ENCODE data around the gene PLXNA1. TPM values are rescaled to one million over a fixed set of nuclear protein-coding genes. Genes with fewer than 3 reads are reported as not detected.

The PLXNA1 gene
- total RNA-seq, 6 experiments from 2014 or later = 40.8 to 56.1 (median 45.4) TPM

DNA sequence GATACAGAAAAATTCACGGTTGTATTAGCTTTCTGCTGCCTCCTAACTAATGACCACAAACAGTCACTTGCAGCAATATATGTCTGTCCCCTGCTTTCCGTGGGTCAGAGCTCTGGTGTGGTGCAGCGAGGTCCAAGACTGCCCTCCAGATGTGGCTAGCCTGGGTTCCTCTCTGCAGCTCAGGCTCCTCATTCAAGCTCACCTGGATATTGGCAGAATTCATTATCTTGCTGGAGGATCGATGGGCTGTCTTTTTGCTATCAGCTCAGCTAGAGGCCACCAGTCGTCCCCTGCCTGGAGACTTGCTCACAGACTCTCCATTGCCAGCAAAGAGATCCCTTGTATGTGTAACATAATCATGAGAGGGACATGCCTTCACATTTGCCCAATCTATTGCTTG is 12.8 kb upstream of the PLXNA1 start:
- Mint-ChIP-seq H3K36me3 (ENCODE audit: low read depth) (peaks cover 6% of the 10 kb centered on the region), H3K27ac (no peak overlapping the region), H3K27me3 (ENCODE audit: insufficient read depth) (peaks cover 15% of the 10 kb centered on the region), H3K4me3 (no peak overlapping the region), H3K9me3 (peaks cover 12% of the 10 kb centered on the region), H3K4me1 (ENCODE audit: low read depth) (peaks cover 14% of the 10 kb centered on the region; the same call in 1 of the 2 replicates)
- TF ChIP-seq, protein P1, sequence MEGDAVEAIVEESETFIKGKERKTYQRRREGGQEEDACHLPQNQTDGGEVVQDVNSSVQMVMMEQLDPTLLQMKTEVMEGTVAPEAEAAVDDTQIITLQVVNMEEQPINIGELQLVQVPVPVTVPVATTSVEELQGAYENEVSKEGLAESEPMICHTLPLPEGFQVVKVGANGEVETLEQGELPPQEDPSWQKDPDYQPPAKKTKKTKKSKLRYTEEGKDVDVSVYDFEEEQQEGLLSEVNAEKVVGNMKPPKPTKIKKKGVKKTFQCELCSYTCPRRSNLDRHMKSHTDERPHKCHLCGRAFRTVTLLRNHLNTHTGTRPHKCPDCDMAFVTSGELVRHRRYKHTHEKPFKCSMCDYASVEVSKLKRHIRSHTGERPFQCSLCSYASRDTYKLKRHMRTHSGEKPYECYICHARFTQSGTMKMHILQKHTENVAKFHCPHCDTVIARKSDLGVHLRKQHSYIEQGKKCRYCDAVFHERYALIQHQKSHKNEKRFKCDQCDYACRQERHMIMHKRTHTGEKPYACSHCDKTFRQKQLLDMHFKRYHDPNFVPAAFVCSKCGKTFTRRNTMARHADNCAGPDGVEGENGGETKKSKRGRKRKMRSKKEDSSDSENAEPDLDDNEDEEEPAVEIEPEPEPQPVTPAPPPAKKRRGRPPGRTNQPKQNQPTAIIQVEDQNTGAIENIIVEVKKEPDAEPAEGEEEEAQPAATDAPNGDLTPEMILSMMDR (IDR thresholded peaks at IDR 0.05) = no peak
- DNase-seq = no peak

DNA sequence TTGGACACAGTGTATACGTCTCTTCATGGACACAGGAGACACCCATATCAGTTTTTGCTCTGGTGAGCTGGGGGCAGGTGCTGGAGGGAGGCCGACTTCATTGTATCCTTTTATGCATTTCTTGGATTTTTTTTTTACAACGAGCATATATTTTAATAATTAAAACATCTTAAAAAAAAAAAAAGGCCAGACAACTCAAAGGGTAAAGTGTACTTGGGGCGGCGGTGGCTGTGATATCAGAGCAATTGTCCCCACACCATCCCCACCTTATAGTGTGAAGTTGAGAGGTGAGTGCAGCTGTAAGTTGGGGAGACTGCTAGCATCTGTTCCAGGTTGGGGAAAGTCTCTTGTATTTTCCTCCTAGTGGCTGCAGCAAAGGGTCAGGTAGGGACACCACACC is 12.0 kb upstream of the PLXNA1 start:
- Mint-ChIP-seq H3K4me1 (ENCODE audit: low read depth) (peaks cover 14% of the 10 kb centered on the region; the same call in 1 of the 2 replicates), H3K27ac (no peak overlapping the region), H3K9me3 (peaks cover 18% of the 10 kb centered on the region), H3K4me3 (no peak overlapping the region), H3K36me3 (ENCODE audit: low read depth) (peaks cover 9% of the 10 kb centered on the region), H3K27me3 (ENCODE audit: insufficient read depth) (peaks cover 17% of the 10 kb centered on the region)
- DNase-seq = no peak
- TF ChIP-seq, protein P1 (IDR thresholded peaks at IDR 0.05) = no peak

DNA sequence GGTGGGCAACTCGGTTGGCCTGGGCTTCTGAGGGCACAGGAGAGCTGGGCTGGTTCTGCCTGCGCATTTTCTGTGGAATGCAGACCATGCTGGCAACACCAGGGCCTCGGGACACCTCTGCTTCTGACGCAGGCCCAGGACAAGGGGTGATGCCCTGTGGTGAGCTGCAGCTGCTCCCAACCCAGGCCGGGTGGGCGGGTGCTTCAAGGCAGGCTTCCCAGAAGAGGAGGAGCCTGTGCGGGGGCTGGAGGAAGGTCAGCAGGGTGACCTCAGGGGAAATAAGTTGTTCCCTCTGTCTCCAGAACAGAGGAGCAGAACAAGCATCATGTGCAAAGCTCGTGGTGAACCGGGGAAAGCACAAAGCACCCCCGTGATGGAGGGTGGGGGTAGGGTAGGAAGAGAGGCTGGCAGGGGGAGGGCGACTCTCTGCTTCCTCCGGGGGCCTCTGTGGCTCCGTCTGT is 11.0 kb upstream of the PLXNA1 start:
- Mint-ChIP-seq H3K9me3 (peaks cover 18% of the 10 kb centered on the region), H3K27ac (no peak overlapping the region), H3K27me3 (ENCODE audit: insufficient read depth) (peaks cover 17% of the 10 kb centered on the region), H3K4me1 (ENCODE audit: low read depth) (peaks cover 14% of the 10 kb centered on the region; the same call in 1 of the 2 replicates), H3K4me3 (no peak overlapping the region), H3K36me3 (ENCODE audit: low read depth) (peaks cover 9% of the 10 kb centered on the region)
- TF ChIP-seq, protein P1 (IDR thresholded peaks at IDR 0.05) = no peak
- no peak for DNase-seq

DNA sequence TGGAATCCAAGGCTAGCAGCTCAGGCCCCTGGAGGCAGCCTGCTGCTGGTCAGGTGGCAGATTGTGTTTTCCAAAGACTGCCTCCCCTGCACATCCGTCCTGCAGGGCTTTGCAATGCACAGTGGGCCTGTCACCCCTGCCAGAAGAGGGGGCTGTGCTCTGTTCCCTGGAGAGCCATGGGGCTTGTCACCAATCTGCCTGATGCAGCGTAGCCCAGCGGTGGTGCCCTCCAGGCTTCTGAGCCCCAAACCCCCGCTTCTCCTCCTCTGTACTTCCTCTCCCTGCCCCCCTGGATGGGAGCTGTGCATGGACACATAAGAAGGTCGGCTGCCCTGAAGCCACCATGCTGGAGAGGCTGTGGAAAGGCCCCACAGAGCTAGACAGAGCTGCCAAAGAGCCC is 10.0 kb upstream of the PLXNA1 start:
- TF ChIP-seq, protein P1 (IDR thresholded peaks at IDR 0.05) = peak; percentile 24; the same call in 1 of the 2 replicates
- H3K4me3 Mint-ChIP-seq = no peak overlapping the region
- DNase-seq = no peak
- peaks cover 9% of the 10 kb centered on the region for H3K36me3 Mint-ChIP-seq (ENCODE audit: low read depth)
- peaks cover 14% of the 10 kb centered on the region; the same call in 1 of the 2 replicates for H3K4me1 Mint-ChIP-seq (ENCODE audit: low read depth)
- peaks cover 18% of the 10 kb centered on the region for H3K9me3 Mint-ChIP-seq
- no peak overlapping the region for H3K27ac Mint-ChIP-seq
- H3K27me3 Mint-ChIP-seq (ENCODE audit: insufficient read depth) = peaks cover 17% of the 10 kb centered on the region

DNA sequence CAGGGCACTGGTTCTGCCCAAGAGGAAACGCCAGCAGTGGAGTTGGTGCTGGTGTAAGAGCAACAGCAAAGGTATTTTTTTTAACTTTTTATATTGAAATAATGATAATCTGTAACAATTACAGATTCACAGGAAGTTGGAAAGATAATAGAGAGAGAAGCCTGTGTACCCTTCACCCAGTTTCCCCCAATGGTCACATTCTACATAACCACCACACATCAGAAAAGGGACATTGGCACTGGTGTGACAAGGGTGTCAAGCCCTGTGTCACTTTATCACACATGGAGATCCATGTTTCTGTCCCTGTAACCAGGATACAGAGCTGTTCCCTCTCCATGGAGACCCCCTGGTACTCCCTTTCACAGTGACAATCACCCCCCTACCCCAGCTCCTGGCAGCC is 9.1 kb upstream of the PLXNA1 start:
- no peak for DNase-seq
- TF ChIP-seq, protein P1 (IDR thresholded peaks at IDR 0.05) = no peak
- Mint-ChIP-seq H3K36me3 (ENCODE audit: low read depth) (peaks cover 9% of the 10 kb centered on the region), H3K4me1 (ENCODE audit: low read depth) (peaks cover 14% of the 10 kb centered on the region; the same call in 1 of the 2 replicates), H3K27ac (no peak overlapping the region), H3K27me3 (ENCODE audit: insufficient read depth) (peaks cover 13% of the 10 kb centered on the region), H3K4me3 (no peak overlapping the region), H3K9me3 (peaks cover 18% of the 10 kb centered on the region)

All from HFFc6 (cell line).